Karpas-422 (cell line): ENCODE data around the gene HDHD5. TPM values are rescaled to one million over a fixed set of nuclear protein-coding genes. Genes with fewer than 3 reads are reported as not detected.
"Not testable (repeated sequence)": the region's sequence is repeated elsewhere in the genome, so short reads cannot be mapped to it uniquely, and the experiment has no call there.

Source experiments
- DNase-seq: peaks from one replicate; pipeline ENCODE4 v3.0.0-alpha.2; 2015
- H2AFZ ChIP-seq: fragments of 200-600 bp; sonication (generic); 2 replicates; pipeline ENCODE4 v1.6.1; 2014; ENCODE audit warnings: antibody characterized with exemption, low read length, mixed read lengths
- H3K27ac ChIP-seq: fragments of 200-600 bp; sonication (generic); 2 replicates; pipeline ENCODE4 v1.5.1; 2014; ENCODE audit warnings: mild to moderate bottlenecking, low read length, moderate library complexity
- H3K27me3 ChIP-seq: fragments of 200-600 bp; sonication (generic); 2 replicates; pipeline ENCODE4 v1.6.1; 2014; ENCODE audit warnings: low read length, mixed read lengths
- H3K36me3 ChIP-seq: fragments of 200-600 bp; sonication (generic); 2 replicates; pipeline ENCODE4 v1.6.1; 2014; ENCODE audit warnings: low read length, mixed read lengths; ENCODE audit not compliant: insufficient read depth
- H3K4me1 ChIP-seq: fragments of 200-600 bp; sonication (generic); 2 replicates; pipeline ENCODE4 v1.6.1; 2014; ENCODE audit warnings: mild to moderate bottlenecking, low read length, mixed read lengths
- H3K4me2 ChIP-seq: fragments of 200-600 bp; sonication (generic); 2 replicates; pipeline ENCODE4 v1.6.1; 2014; ENCODE audit warnings: low read length, low read depth, mild to moderate bottlenecking; ENCODE audit not compliant: poor library complexity, severe bottlenecking
- H3K4me3 ChIP-seq: fragments of 200-600 bp; sonication (generic); 2 replicates; pipeline ENCODE4 v1.5.1; 2014; ENCODE audit warnings: mild to moderate bottlenecking, antibody characterized with exemption, low read length, mixed read lengths
- H3K79me2 ChIP-seq: fragments of 200-600 bp; sonication (generic); 2 replicates; pipeline ENCODE4 v1.6.1; 2014; ENCODE audit warnings: mild to moderate bottlenecking, low read length, mixed read lengths
- H3K9ac ChIP-seq: fragments of 200-600 bp; sonication (generic); 2 replicates; pipeline ENCODE4 v1.6.0; 2014; ENCODE audit warnings: low read length
- H3K9me2 ChIP-seq: fragments of 200-600 bp; sonication (generic), shearing (Covaris generic); replicated peaks from 2 replicates; pipeline ENCODE4 v1.6.0; 2014; ENCODE audit warnings: mild to moderate bottlenecking, low read length, moderate library complexity; ENCODE audit not compliant: insufficient read depth
- H3K9me3 ChIP-seq: fragments of 300-700, 200-600 bp; sonication (generic); 2 replicates; pipeline ENCODE4 v1.6.1; 2014; ENCODE audit warnings: low read length, mixed read lengths
- H4K20me1 ChIP-seq: fragments of 200-600 bp; sonication (generic); 2 replicates; pipeline ENCODE4 v1.6.1; 2014; ENCODE audit warnings: mild to moderate bottlenecking, antibody characterized with exemption, low read length, low read depth; ENCODE audit not compliant: insufficient read depth
- total RNA-seq: library from RNA; depleted of rRNA; stranded (reverse); fragments of >200 nt; shearing (Covaris generic); gene quantifications from 2 replicates; pipeline ENCODE4 v1.2.3, GENCODE V29; 2014; ENCODE audit warnings: low replicate concordance

The HDHD5 gene
- total RNA-seq, 1 experiment from 2014 or later = 29.8 TPM

- DNase-seq = no peak
- no peak overlapping the region for H3K9ac ChIP-seq
- no peaks in the 10 kb centered on the region for H3K27me3 ChIP-seq
- no peak overlapping the region for H3K27ac ChIP-seq
- H3K9me2 ChIP-seq = no peaks in the 10 kb centered on the region
- peaks cover 22% of the 10 kb centered on the region for H3K36me3 ChIP-seq
- peaks cover 42% of the 10 kb centered on the region; the same call in 1 of the 2 replicates for H4K20me1 ChIP-seq
- no peak overlapping the region for H3K4me2 ChIP-seq
- H3K79me2 ChIP-seq = peaks cover 68% of the 10 kb centered on the region
- H2AFZ ChIP-seq = no peak overlapping the region
- no peaks in the 10 kb centered on the region for H3K9me3 ChIP-seq
- H3K4me3 ChIP-seq = no peak overlapping the region
- peaks cover 4% of the 10 kb centered on the region; the same call in 1 of the 2 replicates for H3K4me1 ChIP-seq
Observed at GRCh38 chr22:17149076-17149815, 9.8 kb downstream of the HDHD5 start.

- not testable (repeated sequence) for H3K4me2 ChIP-seq, DNase-seq, H3K9ac ChIP-seq, H3K4me1 ChIP-seq, H3K27ac ChIP-seq, H2AFZ ChIP-seq, H3K9me3 ChIP-seq, H3K4me3 ChIP-seq, H3K27me3 ChIP-seq, H3K9me2 ChIP-seq
- Histone ChIP-seq H3K36me3 (peaks cover 29% of the 10 kb centered on the region), H4K20me1 (peaks cover 36% of the 10 kb centered on the region; the same call in 1 of the 2 replicates), H3K79me2 (peaks cover 53% of the 10 kb centered on the region)
Observed at GRCh38 chr22:17147458-17147857, 11.6 kb downstream of the HDHD5 start.

- no peak overlapping the region for H3K27ac ChIP-seq
- peaks cover 30% of the 10 kb centered on the region for H3K79me2 ChIP-seq
- H2AFZ ChIP-seq = no peak overlapping the region
- H3K9me3 ChIP-seq = no peaks in the 10 kb centered on the region
- peaks cover 32% of the 10 kb centered on the region for H3K36me3 ChIP-seq
- no peaks in the 10 kb centered on the region for H3K27me3 ChIP-seq
- no peak overlapping the region for H3K9ac ChIP-seq
- no peak for DNase-seq
- H3K4me2 ChIP-seq = no peak overlapping the region
- no peaks in the 10 kb centered on the region for H3K9me2 ChIP-seq
- peaks cover 31% of the 10 kb centered on the region; the same call in 1 of the 2 replicates for H4K20me1 ChIP-seq
- peaks cover 4% of the 10 kb centered on the region; the same call in 1 of the 2 replicates for H3K4me1 ChIP-seq
- H3K4me3 ChIP-seq = no peak overlapping the region
Observed at GRCh38 chr22:17145021-17145680, 13.9 kb downstream of the HDHD5 start.

- no peaks in the 10 kb centered on the region for H3K9me2 ChIP-seq
- H3K79me2 ChIP-seq = peaks cover 16% of the 10 kb centered on the region
- DNase-seq = no peak
- H3K4me1 ChIP-seq = peaks cover 4% of the 10 kb centered on the region; the same call in 1 of the 2 replicates
- no peak overlapping the region for H3K4me2 ChIP-seq
- H3K27ac ChIP-seq = no peak overlapping the region
- no peak overlapping the region for H3K9ac ChIP-seq
- H3K27me3 ChIP-seq = no peaks in the 10 kb centered on the region
- peaks cover 21% of the 10 kb centered on the region for H3K36me3 ChIP-seq
- H2AFZ ChIP-seq = no peak overlapping the region
- H3K4me3 ChIP-seq = no peak overlapping the region
- no peaks in the 10 kb centered on the region for H3K9me3 ChIP-seq
- H4K20me1 ChIP-seq = peaks cover 20% of the 10 kb centered on the region; the same call in 1 of the 2 replicates
Observed at GRCh38 chr22:17143826-17144225, 15.3 kb downstream of the HDHD5 start.

GRCh38 chr22:17143101-17143500 lies 16.0 kb downstream of the HDHD5 start:
- Histone ChIP-seq H3K27me3 (no peaks in the 10 kb centered on the region), H3K9ac (no peak overlapping the region), H3K36me3 (peaks cover 16% of the 10 kb centered on the region), H4K20me1 (peaks cover 13% of the 10 kb centered on the region; the same call in 1 of the 2 replicates), H3K27ac (no peak overlapping the region), H3K9me3 (no peaks in the 10 kb centered on the region), H3K4me1 (peaks cover 4% of the 10 kb centered on the region; the same call in 1 of the 2 replicates), H3K79me2 (peaks cover 9% of the 10 kb centered on the region), H2AFZ (no peak overlapping the region), H3K9me2 (no peaks in the 10 kb centered on the region), H3K4me2 (no peak overlapping the region), H3K4me3 (no peak overlapping the region)
- DNase-seq = no peak

- no peak overlapping the region for H2AFZ ChIP-seq
- no peak for DNase-seq
- H4K20me1 ChIP-seq = peaks cover 7% of the 10 kb centered on the region; the same call in 1 of the 2 replicates
- no peak overlapping the region for H3K27ac ChIP-seq
- no peaks in the 10 kb centered on the region for H3K9me3 ChIP-seq
- H3K4me2 ChIP-seq = no peak overlapping the region
- peaks cover 4% of the 10 kb centered on the region; the same call in 1 of the 2 replicates for H3K4me1 ChIP-seq
- no peak overlapping the region for H3K4me3 ChIP-seq
- H3K36me3 ChIP-seq = peaks cover 10% of the 10 kb centered on the region
- H3K9ac ChIP-seq = no peak overlapping the region
- no peaks in the 10 kb centered on the region for H3K27me3 ChIP-seq
- no peaks in the 10 kb centered on the region for H3K9me2 ChIP-seq
- no peaks in the 10 kb centered on the region; the same call in 1 of the 2 replicates for H3K79me2 ChIP-seq
Observed at GRCh38 chr22:17140826-17141766, 18.0 kb downstream of the HDHD5 start.

- H3K9me2 ChIP-seq = no peaks in the 10 kb centered on the region
- H2AFZ ChIP-seq = no peak overlapping the region
- H3K9ac ChIP-seq = no peak overlapping the region
- no peak for DNase-seq
- no peaks in the 10 kb centered on the region for H3K79me2 ChIP-seq
- no peaks in the 10 kb centered on the region for H3K27me3 ChIP-seq
- no peak overlapping the region for H3K4me3 ChIP-seq
- H3K4me1 ChIP-seq = no peaks in the 10 kb centered on the region
- H4K20me1 ChIP-seq = 0 out of 2 replicates have a peak, but pooled peaks cover 7% of the 10 kb centered on the region
- peaks cover 10% of the 10 kb centered on the region for H3K36me3 ChIP-seq
- no peak overlapping the region for H3K27ac ChIP-seq
- H3K4me2 ChIP-seq = no peak overlapping the region
- no peaks in the 10 kb centered on the region for H3K9me3 ChIP-seq
Observed at GRCh38 chr22:17140022-17140421, 19.1 kb downstream of the HDHD5 start.
